PC-9 (cell line): ENCODE measurements around the gene MAML3. TPM values are rescaled to one million over a fixed set of nuclear protein-coding genes. Genes with fewer than 3 reads are reported as not detected.

Source experiments
- BruUV-seq: library from RNA; stranded (reverse); fragments of 400-500 nt; replicated peaks from 2 replicates; lab custom pipeline; 2021; lab: Mats Ljungman, UMichigan
- CTCF ChIA-PET: fragments of 300-600 bp; sonication (Branson Sonifier 250); formaldehyde crosslinking; loops from one replicate; lab custom pipeline; 2022; ENCODE audit warnings: antibody characterized with exemption; lab: Charles Lee
- POLR2A ChIA-PET: fragments of 300-600 bp; sonication (Branson Sonifier 250); formaldehyde crosslinking; loops from one replicate; lab custom pipeline; 2022; ENCODE audit warnings: antibody characterized with exemption; ENCODE audit not compliant: unreplicated experiment; lab: Charles Lee
- DNase-seq, 2 experiments: peaks; one replicate each; pipeline versions ENCODE4 v3.0.0 to v3.0.0-alpha.2; 2015 to 2022; ENCODE audit warnings: mixed read lengths in 1 of 2
- H2AFZ ChIP-seq: fragments of 200-600 bp; sonication (generic); 2 replicates; pipeline ENCODE4 v1.8.1; 2017; ENCODE audit warnings: antibody characterized with exemption
- H3F3A ChIP-seq: fragments of 200-600 bp; sonication (generic); 2 replicates; pipeline ENCODE4 v1.8.1; 2017; ENCODE audit warnings: antibody characterized with exemption, mild to moderate bottlenecking, low read depth; ENCODE audit not compliant: insufficient read depth
- H3K27ac ChIP-seq: fragments of 200-600 bp; sonication (generic); 2 replicates; pipeline ENCODE4 v1.6.1; 2016; ENCODE audit warnings: mixed run types
- H3K27me3 ChIP-seq: fragments of 200-600 bp; sonication (generic); 2 replicates; pipeline ENCODE4 v1.6.1; 2016; ENCODE audit warnings: low read depth, mixed run types; ENCODE audit not compliant: insufficient read depth
- H3K36me3 ChIP-seq: fragments of 200-600 bp; sonication (generic); 2 replicates; pipeline ENCODE4 v1.6.1; 2016; ENCODE audit warnings: low read depth, mixed run types
- H3K4me1 ChIP-seq: fragments of 200-600 bp; sonication (generic); replicated peaks from 2 replicates; pipeline ENCODE4 v1.6.1; 2016; ENCODE audit warnings: mixed run types; ENCODE audit not compliant: insufficient read depth
- H3K4me2 ChIP-seq: fragments of 200-600 bp; sonication (generic); 2 replicates; pipeline ENCODE4 v1.6.1; 2017; ENCODE audit warnings: mixed run types
- H3K4me3 ChIP-seq: fragments of 200-600 bp; sonication (generic); 2 replicates; pipeline ENCODE4 v1.6.1; 2016; ENCODE audit warnings: mixed run types
- H3K79me2 ChIP-seq: fragments of 200-600 bp; sonication (generic); 2 replicates; pipeline ENCODE4 v1.6.1; 2017; ENCODE audit warnings: low read depth, mixed run types
- H3K9me2 ChIP-seq: fragments of 200-600 bp; sonication (generic); 2 replicates; pipeline ENCODE4 v1.8.1; 2017; ENCODE audit warnings: mild to moderate bottlenecking; ENCODE audit not compliant: insufficient read depth
- H3K9me3 ChIP-seq: fragments of 200-600 bp; sonication (generic); 2 replicates; pipeline ENCODE4 v1.8.1; 2016; ENCODE audit warnings: low read depth; ENCODE audit not compliant: insufficient read depth
- H4K20me1 ChIP-seq: fragments of 200-600 bp; sonication (generic); 2 replicates; pipeline ENCODE4 v1.8.1; 2017; ENCODE audit not compliant: insufficient read depth
- CTCF ChIP-seq: fragments of 200-600 bp; sonication (generic); conservative IDR thresholded peaks from 2 replicates; pipeline ENCODE4 v1.6.1; 2017; ENCODE audit warnings: mixed run types, antibody characterized with exemption, mild to moderate bottlenecking, moderate library complexity
- EZH2 ChIP-seq: fragments of 200-600 bp; sonication (generic); IDR thresholded peaks from 2 replicates; pipeline ENCODE4 v1.8.0; 2017; ENCODE audit warnings: antibody characterized with exemption, low read depth
- intact Hi-C: fragments of 100-400 bp; cut with micrococcal nuclease; formaldehyde crosslinking; loops from one replicate; pipeline ENCODE4 v1.10.0; 2022; ENCODE audit not compliant: unreplicated experiment
- total RNA-seq: library from RNA; stranded (reverse); gene quantifications from 2 replicates; pipeline ENCODE4 v1.2.3, GENCODE V29; 2021

The MAML3 gene
- total RNA-seq, 1 experiment from 2014 or later = 15.2 TPM

- TF ChIP-seq CTCF (no peak), EZH2 (no peak)
- Histone ChIP-seq H3K4me3 (no peak overlapping the region), H2AFZ (no peak overlapping the region), H3K9me2 (no peaks in the 10 kb centered on the region), H3K27me3 (no peaks in the 10 kb centered on the region), H3K79me2 (no peaks in the 10 kb centered on the region), H3K4me2 (no peak overlapping the region), H4K20me1 (no peaks in the 10 kb centered on the region; the same call in 1 of the 2 replicates), H3K9me3 (no peaks in the 10 kb centered on the region), H3K36me3 (no peaks in the 10 kb centered on the region), H3K4me1 (no peaks in the 10 kb centered on the region), H3K27ac (no peak overlapping the region), H3F3A (no peaks in the 10 kb centered on the region)
- no TSS peak for BruUV-seq
- CTCF ChIA-PET = interaction anchor here (0.5 to 0.6 kb wide), 2 partner anchors 595 to 1616 kb away, joined by 3 to 7 read pairs; no protein-coding TSS in a partner anchor
- DNase-seq = no peak
- POLR2A ChIA-PET = interaction anchor here (0.5 kb wide), 1 partner anchor 42 kb away, joined by 3 read pairs; no protein-coding TSS in a partner anchor
- intact Hi-C loops = no loop called here
Measured at GRCh38 chr4:139770361-139770760, 383.6 kb downstream of the MAML3 start.

DNA sequence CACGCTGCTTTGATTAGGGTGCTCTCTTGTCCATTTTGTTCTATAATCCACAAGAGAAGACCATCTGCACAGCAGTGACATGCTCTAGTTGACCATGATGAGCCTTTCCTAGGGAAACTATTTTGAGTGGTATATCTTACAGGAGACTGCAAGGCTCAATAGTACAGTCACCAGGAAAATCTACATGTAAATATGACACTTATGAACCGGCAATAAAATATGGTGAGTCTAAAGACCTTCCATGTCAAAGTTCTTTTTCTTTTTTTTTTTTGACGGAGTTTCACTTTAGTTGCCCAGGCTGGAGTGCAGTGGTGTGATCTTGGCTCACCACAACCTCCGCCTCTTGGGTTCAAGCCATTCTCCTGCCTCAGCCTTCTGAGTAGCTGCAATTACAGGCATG lies 384.6 kb downstream of the MAML3 start:
- Histone ChIP-seq H3K4me2 (no peak overlapping the region), H3K9me2 (no peaks in the 10 kb centered on the region), H3K9me3 (no peaks in the 10 kb centered on the region), H2AFZ (no peak overlapping the region), H3K27ac (no peak overlapping the region), H4K20me1 (no peaks in the 10 kb centered on the region; the same call in 1 of the 2 replicates), H3K36me3 (no peaks in the 10 kb centered on the region), H3K4me1 (no peaks in the 10 kb centered on the region), H3K79me2 (no peaks in the 10 kb centered on the region), H3K4me3 (no peak overlapping the region), H3F3A (no peaks in the 10 kb centered on the region), H3K27me3 (no peaks in the 10 kb centered on the region)
- DNase-seq = no peak
- ChIA-PET POLR2A (no interaction called here), CTCF (no interaction called here)
- no peak for TF ChIP-seq CTCF
- no peak for TF ChIP-seq EZH2
- BruUV-seq = no TSS peak
- intact Hi-C loops = no loop called here

DNA sequence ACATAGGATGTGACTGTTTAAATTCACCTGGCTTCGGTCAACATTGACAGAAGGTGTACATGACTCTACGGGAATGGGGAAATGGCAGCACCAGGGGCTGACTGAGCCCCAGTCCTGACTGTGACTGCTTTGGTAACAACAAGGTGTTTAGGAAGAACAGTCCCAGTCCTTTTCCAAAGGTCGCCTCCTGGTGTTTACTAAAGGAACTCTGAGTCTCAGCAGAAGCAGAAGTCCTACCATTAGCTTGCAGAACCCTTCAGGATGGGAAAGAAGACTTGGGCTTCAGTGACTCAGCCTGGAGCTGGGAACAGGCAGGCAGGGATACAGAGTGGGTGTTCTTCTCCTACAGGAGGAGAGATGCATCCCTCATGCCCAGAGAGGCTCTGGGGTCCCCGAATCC lies 385.1 kb downstream of the MAML3 start:
- BruUV-seq = no TSS peak
- no peaks in the 10 kb centered on the region for H3K4me1 ChIP-seq
- DNase-seq = no peak
- H3K9me3 ChIP-seq = no peaks in the 10 kb centered on the region
- H3K4me2 ChIP-seq = no peak overlapping the region
- TF ChIP-seq EZH2 (no peak), CTCF (no peak)
- intact Hi-C loops = no loop called here
- no peaks in the 10 kb centered on the region; the same call in 1 of the 2 replicates for H4K20me1 ChIP-seq
- H3K9me2 ChIP-seq = no peaks in the 10 kb centered on the region
- H3K79me2 ChIP-seq = no peaks in the 10 kb centered on the region
- no peak overlapping the region for H2AFZ ChIP-seq
- ChIA-PET POLR2A (no interaction called here), CTCF (interaction anchor here (0.6 kb wide), 1 partner anchor 112 kb away, joined by 4 read pairs; no protein-coding TSS in a partner anchor)
- no peaks in the 10 kb centered on the region for H3F3A ChIP-seq
- no peaks in the 10 kb centered on the region for H3K27me3 ChIP-seq
- H3K36me3 ChIP-seq = no peaks in the 10 kb centered on the region
- H3K4me3 ChIP-seq = no peak overlapping the region
- no peak overlapping the region for H3K27ac ChIP-seq
